Measurements from ENCODE around the gene ENO1.
"Not testable (repeated sequence)": the region's sequence is repeated elsewhere in the genome, so short reads cannot be mapped to it uniquely, and the experiment has no call there.

The ENO1 gene

GRCh38 chr1:8896775-8897174, 18.3 kb upstream of the ENO1 start:
- DNase-seq (ENCODE audit: low spot score): not testable (repeated sequence)

DNA sequence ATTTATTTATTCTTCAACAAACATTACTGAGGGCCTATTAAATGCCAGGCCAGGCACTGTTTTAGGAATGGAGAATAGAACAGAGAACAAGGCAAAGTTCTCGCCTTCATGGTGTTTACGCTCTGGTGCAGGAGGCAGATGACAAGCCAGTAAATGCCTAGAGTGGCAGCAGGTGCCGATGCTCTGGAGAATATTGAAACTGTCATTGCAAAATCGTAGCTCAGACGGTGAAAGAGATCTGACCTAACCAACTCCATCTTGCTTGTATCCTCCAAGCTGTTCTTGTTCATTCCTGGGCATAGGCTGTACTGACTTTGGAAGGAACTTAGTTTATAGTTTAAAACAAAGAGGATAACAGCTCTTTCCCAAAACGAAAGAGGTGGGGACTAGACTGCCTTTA, 13.5 kb upstream of the ENO1 start:
- DNase-seq (ENCODE audit: low spot score): no peak

DNA sequence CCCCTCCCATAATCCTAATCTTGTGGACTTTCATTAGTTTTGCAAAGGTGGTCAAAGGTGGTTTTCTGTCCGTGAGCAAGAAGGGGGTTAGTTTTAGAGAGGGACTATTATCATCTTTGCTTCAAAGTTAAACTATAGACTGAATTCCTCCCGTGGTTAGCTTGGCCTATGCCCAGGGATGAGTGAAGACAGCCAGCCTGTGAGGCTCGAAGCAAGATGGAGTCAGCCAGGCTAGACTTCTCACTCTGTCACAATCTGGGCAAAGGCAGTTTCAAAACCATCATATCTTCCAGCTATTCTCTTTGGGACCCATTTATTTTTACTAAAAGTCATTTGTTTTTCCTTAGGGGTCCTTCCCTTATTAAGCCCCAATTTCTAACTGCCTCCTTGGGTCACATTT, 12.9 kb upstream of the ENO1 start:
- no peak for DNase-seq (ENCODE audit: low spot score)

GRCh38 chr1:8889925-8890785, 11.7 kb upstream of the ENO1 start:
- DNase-seq (ENCODE audit: low spot score): peak; percentile 94

DNA sequence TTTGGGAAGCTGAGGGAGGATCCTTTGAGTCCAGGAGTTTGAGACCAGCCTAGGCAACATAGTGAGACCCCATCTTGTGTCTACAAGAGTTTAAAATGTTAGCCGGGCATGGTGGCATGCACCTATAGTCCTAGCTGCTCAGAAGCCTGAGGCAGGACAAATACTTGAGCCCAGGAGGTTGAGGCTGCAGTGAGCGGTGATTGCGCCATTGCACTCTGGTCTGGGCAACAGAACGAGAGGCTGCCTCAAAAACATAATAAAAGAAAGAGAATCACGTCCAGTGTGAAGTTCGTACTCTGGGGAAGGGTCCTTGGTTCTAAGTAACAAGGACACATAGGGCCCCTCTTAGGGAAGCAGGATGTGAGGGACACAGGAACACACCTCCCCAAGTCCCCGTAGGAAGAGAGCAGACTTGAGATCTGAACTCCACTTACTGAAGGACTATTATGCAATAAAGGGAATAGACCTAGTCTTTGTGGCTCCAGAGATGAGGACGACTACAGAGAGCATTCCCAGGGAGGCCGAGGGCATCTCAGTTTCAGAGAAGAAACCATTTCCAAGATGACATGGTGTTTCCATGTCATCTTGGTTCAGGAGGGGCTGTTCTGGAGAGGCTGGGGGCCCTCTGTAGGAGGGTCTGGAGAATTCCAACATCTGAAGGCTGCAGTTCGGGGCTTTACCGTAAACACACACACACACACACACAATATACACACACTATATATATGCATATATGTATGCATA, 10.8 kb upstream of the ENO1 start:
- DNase-seq (ENCODE audit: low spot score): peak; percentile 73

DNA sequence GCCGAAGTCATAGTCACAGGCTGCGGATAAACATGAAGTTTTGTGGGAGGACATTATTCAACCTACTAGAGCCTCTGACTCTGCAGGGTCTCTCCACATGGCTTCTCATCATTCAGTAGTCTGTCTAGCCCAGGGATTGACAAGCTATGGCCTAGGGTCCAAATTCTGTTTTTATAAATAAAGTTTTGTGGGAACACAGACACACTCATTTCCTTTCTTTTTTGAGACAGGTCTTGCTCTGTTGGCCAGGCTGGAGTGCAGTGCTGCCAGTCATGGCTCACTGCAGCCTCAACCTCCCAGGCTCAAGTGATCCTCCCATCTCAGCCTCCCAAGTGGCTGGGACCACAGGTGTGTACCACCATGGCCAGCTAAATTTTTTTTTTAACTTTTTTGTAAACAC, 8.1 kb upstream of the ENO1 start:
- DNase-seq (ENCODE audit: low spot score): no peak

GRCh38 chr1:8886031-8886524, 7.6 kb upstream of the ENO1 start:
- DNase-seq (ENCODE audit: low spot score): not testable (repeated sequence)

GRCh38 chr1:8884105-8884504, 5.6 kb upstream of the ENO1 start:
- DNase-seq (ENCODE audit: low spot score): not testable (repeated sequence)

- DNase-seq (ENCODE audit: low spot score): no peak
Observed at GRCh38 chr1:8883491-8883890, 5.0 kb upstream of the ENO1 start.

GRCh38 chr1:8879922-8880676, 1.6 kb upstream of the ENO1 start:
- no peak for DNase-seq (ENCODE audit: low spot score)

- no peak for DNase-seq (ENCODE audit: low spot score)
Observed at GRCh38 chr1:8879464-8879921, 1.0 kb upstream of the ENO1 start.

- peak; percentile 94 for DNase-seq (ENCODE audit: low spot score)
Observed at GRCh38 chr1:8878698-8879463, 395 bp upstream of the ENO1 start.

GRCh38 chr1:8876087-8876486, 2.4 kb downstream of the ENO1 start:
- no peak for DNase-seq (ENCODE audit: low spot score)

DNA sequence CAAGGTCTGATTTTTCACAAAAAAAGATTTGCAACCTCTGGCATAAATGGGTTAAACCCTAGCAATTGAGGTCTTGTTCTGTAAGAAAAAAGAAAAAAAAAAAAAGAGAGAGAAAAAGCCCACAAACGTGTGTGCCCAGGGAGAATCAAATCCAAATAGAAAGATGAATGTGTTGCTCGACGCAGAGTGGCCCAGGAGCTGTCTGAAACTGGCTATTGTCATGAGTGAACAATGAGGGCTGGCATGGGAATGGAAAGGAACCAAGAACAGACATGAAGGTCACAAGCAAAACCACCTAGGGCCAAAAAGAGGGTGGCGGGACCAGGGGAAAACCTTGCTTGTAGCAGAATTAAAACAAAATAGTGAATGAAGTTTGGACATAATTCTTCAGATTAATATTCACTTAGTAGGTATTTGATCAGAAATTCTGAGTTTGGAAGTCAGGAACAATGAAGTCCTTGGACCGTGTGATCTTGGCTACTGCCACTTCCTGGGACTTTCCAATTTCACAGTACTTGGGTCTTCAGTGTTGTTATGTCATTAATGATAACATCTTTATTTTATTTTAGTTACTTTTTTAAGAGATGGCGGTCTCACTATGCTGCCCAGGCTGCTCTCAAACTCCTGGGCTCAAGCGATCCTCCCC, 3.1 kb downstream of the ENO1 start:
- no peak for DNase-seq (ENCODE audit: low spot score)

DNA sequence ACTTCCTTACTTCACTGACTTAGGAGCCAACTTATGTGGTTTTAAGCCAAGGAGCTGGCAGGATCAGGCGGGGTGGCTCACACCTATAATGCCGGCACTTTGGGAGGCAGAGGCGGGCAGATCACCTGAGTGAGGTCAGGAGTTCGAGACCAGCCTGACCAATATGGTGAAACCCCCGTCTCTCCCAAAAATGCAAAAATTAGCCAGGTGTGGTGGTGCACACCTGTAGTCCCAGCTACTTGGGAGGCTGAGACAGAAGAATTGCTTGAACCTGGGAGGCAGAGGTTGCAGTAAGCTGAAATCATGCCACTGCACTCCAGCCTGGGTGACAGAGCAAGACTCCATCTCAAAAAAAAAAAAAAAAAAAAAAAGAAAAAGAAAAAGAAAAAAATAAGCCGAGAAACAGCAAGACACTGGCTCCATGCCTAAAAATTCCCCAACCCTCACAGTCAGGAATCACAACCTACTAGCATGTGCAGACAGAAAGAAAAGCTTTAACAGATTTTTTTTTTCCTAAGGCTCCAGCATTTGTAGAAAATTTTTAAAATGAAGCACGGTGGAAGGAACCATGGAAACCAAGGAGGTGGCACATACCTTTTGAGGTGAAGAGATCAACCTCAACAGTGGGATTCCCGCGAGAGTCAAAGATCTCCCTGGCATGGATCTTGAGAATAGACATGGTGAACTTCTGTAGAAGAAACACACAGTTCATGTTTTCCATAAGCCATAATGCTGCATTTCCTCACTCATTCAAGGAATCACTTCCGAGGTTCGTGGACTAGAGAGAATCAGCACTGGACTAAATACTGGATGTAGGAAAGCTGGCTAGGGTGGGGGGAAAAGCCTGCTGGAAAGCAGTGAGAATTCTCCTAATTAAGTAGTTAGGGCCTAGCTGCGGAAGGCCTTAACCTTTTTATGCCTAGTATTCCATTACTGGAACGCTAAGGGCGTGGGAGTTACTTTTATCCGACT, 4.0 kb downstream of the ENO1 start:
- DNase-seq (ENCODE audit: low spot score): no peak

GRCh38 chr1:8873506-8874229, 4.8 kb downstream of the ENO1 start:
- DNase-seq (ENCODE audit: low spot score): peak; percentile 88

DNA sequence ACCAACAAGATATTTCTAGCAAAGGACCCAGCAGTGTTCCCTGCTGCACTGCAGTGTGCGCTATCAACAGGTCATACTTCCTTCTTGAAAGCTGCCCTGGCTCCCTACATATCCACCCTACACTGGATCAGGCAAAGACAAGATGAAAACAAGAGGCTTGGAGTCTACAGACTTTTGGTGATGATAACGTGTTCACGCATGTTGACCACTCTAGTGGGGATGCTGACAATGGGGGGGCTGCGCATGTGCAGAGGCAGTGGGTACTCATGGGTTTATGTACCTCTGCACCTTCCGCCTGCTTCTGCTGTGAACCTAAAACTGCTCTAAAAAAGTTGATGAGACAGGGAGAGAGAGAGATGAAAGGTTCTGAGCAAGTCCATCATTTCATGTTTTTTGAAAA, 5.5 kb downstream of the ENO1 start:
- DNase-seq (ENCODE audit: low spot score): no peak

GRCh38 chr1:8871965-8872399, 6.5 kb downstream of the ENO1 start:
- DNase-seq (ENCODE audit: low spot score): no peak

GRCh38 chr1:8871539-8871935, 6.9 kb downstream of the ENO1 start:
- no peak for DNase-seq (ENCODE audit: low spot score)
